ENCODE measurements around the gene MRPL55.

The MRPL55 gene

DNA sequence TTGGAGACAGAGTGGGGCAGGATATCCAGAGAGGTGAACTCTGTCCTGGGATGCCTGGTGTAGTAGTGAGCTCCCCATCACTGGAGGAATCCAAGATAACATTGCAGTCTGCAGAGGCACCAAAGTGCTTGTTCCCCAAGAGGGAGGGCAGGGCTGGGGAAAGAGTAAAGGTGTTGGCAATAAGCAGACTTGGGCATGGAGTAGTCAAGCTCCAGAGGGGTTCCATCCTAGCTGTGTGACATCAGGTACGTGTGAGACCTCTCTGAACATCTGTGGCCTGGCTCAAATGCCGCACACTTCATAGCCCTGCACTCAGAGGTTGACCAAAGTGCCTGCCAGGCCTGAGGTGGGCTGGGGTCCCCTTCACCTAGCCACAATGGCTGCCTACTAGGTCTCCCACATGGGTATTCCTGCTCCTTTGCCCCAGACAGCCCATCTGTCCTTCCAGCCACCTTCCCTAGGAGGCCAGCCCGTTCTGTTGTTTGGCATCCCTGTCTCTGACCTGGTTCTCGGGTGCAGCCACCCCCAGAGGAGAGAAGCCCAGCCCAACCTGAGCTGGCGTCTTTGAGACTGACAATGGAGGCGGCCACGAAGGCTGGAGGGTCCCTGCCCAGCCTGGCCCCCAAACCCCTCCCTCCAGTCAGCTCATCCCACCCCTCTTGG lies 29.4 kb downstream of the MRPL55 start:
- in situ Hi-C loops (cut with HindIII; ENCODE audit: low pct_ligation_motif_present, low pct_unique_long_range_greater_than_20kb, low sequenced_read_pairs) = no loop called here
- no peak for DNase-seq

DNA sequence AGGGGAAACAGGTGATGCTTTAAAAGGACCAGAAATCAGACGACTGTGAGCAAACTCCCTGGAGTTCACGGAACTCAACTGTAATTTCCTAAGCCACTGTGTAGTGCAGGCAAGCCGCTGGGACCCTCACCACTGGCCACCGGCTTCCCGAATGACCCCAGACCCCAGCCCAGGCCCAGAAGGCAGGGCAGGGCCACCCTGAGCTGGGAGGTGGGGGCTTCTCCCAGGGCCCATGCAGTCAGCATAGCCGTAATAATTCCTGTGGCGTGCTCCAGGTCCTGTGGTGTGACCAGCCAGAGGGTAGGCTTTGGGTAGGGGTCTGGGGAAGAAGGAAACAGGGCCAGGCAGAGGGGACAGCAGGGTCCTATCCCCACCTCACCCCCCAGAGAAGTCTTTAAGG lies 30.1 kb downstream of the MRPL55 start:
- no peak for DNase-seq
- in situ Hi-C loops (cut with HindIII; ENCODE audit: low pct_ligation_motif_present, low pct_unique_long_range_greater_than_20kb, low sequenced_read_pairs) = no loop called here

- in situ Hi-C loops (cut with HindIII; ENCODE audit: low pct_ligation_motif_present, low pct_unique_long_range_greater_than_20kb, low sequenced_read_pairs) = no loop called here
- DNase-seq = no peak
These were observed 31.4 kb downstream of the MRPL55 start for GRCh38 chr1:228077565-228078330.

GRCh38 chr1:228076796-228077430 lies 32.2 kb downstream of the MRPL55 start:
- no peak for DNase-seq
- in situ Hi-C loops (cut with HindIII; ENCODE audit: low pct_ligation_motif_present, low pct_unique_long_range_greater_than_20kb, low sequenced_read_pairs) = no loop called here

GRCh38 chr1:228075801-228076271 lies 33.3 kb downstream of the MRPL55 start:
- in situ Hi-C loops (cut with HindIII; ENCODE audit: low pct_ligation_motif_present, low pct_unique_long_range_greater_than_20kb, low sequenced_read_pairs) = no loop called here
- DNase-seq = no peak

DNA sequence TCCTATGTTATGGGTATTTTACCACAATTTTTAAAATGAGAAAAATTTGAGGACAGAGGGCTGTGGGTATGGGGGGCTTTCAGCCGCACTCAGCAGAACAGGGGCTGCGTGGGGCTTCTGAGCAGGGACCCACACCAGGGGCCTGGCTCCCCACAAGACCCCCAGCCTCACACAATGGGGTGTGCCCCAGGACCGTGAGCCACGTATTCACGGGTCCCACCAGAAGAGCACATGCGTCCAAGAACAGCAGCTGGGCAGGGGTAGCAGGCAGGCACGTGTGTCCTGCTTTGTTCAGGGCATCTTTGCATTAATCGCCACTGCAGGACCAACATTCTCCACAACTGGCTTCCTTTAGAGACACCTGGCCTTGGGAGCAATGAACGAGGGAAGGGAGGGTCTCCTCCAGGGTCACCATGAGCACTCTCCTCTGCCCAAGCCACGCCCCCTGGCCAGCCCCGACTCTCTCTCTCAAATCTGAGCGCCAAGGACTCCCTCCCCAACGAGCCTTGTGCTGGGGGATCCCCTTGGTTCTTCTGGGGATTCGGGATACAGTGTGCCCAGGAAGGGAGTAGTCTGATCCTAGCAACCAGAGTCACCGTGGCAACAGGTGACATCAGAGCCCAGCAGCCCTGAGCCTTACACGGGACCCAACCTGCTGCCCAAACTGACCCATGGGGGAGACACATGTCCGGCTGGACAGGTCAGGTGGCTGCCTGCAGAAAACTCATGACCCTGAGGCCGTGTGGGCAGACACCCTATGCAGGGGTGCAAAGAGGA lies 34.0 kb downstream of the MRPL55 start:
- DNase-seq = no peak
- in situ Hi-C loops (cut with HindIII; ENCODE audit: low pct_ligation_motif_present, low pct_unique_long_range_greater_than_20kb, low sequenced_read_pairs) = no loop called here

DNA sequence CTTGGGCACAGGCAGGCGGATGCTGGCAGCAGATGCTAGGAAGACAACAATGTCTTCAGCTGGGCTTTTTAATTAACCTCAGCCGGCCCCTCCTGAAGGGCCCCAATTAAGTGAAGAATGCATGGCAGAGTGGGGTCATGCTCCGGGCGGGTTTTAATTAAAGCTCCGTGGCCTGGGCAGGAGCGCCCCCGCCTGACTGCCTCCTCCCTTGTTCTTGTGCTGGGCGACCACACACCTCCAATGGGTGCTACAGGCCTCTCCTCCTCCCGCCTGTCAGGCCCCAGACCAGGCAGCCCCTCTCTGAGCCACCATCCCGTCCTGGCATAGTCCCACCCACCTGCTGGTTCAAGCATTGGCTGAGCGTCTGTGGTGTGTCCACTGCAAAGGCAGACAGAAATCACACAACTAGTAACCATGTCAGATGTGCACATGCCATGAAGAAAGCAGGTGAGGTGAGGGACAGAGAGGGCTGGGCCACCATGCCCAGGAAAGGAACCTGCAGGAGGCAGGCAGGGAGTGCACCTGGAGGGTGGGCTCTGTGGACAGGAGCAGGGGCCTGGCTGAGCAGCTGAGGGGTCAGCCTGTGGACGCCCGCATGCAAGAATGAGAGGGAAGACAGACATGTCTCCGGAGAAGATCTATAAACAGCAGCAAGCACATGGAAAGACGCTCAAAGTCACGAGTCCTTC lies 35.1 kb downstream of the MRPL55 start:
- in situ Hi-C loops (cut with HindIII; ENCODE audit: low pct_ligation_motif_present, low pct_unique_long_range_greater_than_20kb, low sequenced_read_pairs) = no loop called here
- no peak for DNase-seq

GRCh38 chr1:228073061-228073856 lies 35.8 kb downstream of the MRPL55 start:
- in situ Hi-C loops (cut with HindIII; ENCODE audit: low pct_ligation_motif_present, low pct_unique_long_range_greater_than_20kb, low sequenced_read_pairs) = no loop called here
- DNase-seq = no peak

DNA sequence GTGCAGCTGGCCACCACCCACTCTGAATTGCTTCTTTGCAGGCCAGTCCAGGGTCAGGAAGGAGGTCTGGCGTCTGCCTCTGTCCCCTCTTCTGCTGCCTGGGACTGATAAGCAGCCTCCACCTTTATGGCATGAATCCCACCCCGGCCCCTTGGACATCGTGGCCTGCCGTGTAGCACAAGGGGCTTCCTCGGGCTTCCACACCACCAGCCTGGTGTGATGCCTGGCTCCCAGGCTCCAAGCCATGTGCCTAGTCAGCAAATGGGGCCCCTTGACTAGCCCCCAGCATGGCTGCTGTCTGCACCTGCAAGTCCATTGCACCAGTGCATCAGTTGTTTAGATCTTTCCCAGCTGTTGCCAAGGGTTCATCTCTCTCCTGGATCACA lies 36.4 kb downstream of the MRPL55 start:
- DNase-seq = no peak
- in situ Hi-C loops (cut with HindIII; ENCODE audit: low pct_ligation_motif_present, low pct_unique_long_range_greater_than_20kb, low sequenced_read_pairs) = no loop called here

DNA sequence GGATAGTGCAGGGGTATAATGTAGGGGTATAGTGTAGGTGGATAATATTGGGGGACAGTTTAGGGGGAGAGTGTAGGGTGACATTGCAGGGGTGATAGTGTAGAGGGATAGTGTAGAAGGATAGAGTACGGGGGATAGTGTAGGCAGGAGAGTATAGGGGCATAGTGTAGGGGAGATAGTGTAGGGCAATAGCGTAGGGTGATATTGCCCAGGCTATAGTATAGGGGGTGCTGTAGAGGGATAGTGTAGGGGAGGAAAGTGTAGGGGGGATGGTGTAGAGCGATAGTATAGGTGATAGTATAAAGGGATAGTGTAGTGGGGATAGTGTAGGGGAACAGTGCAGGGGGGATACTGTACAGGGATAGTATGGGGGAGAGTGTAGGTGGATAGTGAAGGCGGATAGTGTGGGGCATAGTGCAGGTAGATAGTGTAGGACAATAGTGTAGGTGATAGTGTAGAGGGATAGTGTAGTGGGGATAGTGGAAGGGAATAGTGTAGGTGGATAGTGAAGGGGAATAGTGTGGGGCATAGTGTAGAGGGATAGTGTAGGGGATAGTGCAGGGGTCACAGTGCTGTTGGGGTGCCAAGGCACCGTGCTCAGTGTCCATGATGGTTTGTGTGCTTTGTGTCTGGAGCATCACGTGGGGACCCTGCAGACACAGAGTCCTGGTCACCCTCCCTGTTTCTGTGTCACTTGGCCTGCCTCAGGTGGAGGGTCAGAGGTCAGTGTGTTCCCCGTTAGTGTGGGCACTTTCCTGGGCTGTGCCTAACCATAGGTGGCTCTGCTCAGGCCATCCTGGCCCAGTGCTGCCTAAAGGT lies 37.1 kb downstream of the MRPL55 start:
- DNase-seq = no peak
- in situ Hi-C loops (cut with HindIII; ENCODE audit: low pct_ligation_motif_present, low pct_unique_long_range_greater_than_20kb, low sequenced_read_pairs) = no loop called here

- in situ Hi-C loops (cut with HindIII; ENCODE audit: low pct_ligation_motif_present, low pct_unique_long_range_greater_than_20kb, low sequenced_read_pairs) = no loop called here
- no peak for DNase-seq
These were observed 38.2 kb downstream of the MRPL55 start for GRCh38 chr1:228070851-228071250.

DNA sequence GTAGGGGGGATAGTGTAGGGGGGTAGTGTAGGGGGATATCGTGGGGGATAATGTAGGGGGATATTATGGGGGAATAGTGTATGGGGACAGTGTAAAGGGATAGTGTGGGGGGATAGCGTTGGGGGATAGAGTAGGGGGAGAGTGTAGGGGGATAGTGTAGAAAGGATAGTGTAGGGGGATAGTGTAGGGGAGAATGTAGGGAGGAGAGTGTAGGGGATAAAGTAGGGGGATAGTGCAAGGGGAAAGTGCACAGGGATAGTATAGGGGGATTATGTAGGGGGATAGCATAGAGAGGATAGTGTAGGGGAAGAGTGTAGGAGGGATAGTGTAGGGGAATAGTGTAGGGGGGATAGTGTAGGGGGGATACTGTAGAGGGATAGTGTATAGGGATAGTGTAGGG lies 38.9 kb downstream of the MRPL55 start:
- DNase-seq = no peak
- in situ Hi-C loops (cut with HindIII; ENCODE audit: low pct_ligation_motif_present, low pct_unique_long_range_greater_than_20kb, low sequenced_read_pairs) = no loop called here

GRCh38 chr1:228068359-228068758 lies 40.7 kb downstream of the MRPL55 start:
- no peak for DNase-seq
- in situ Hi-C loops (cut with HindIII; ENCODE audit: low pct_ligation_motif_present, low pct_unique_long_range_greater_than_20kb, low sequenced_read_pairs) = no loop called here

GRCh38 chr1:228066891-228067654 lies 42.0 kb downstream of the MRPL55 start:
- in situ Hi-C loops (cut with HindIII; ENCODE audit: low pct_ligation_motif_present, low pct_unique_long_range_greater_than_20kb, low sequenced_read_pairs) = no loop called here
- DNase-seq = no peak

DNA sequence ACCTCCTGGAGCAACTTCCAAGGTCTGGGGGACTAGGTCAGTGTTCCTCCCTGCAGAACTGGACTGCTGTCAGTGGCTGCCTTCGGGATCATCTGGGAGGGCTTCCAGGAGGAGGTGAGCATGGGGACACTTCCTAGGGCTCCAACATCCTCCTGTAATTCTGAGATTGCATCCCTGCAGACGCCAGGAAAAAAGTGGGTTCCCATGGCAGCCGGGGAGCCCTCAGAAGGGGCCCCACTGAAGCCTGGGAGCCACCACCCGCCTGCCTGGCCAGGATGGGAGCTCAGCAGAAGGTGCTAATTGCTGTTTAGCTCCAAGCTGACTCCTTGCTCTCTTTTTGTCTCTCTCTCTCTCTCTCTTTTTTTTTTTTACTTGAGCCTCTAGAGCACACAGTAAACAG lies 42.7 kb downstream of the MRPL55 start:
- DNase-seq = no peak
- in situ Hi-C loops (cut with HindIII; ENCODE audit: low pct_ligation_motif_present, low pct_unique_long_range_greater_than_20kb, low sequenced_read_pairs) = no loop called here

DNA sequence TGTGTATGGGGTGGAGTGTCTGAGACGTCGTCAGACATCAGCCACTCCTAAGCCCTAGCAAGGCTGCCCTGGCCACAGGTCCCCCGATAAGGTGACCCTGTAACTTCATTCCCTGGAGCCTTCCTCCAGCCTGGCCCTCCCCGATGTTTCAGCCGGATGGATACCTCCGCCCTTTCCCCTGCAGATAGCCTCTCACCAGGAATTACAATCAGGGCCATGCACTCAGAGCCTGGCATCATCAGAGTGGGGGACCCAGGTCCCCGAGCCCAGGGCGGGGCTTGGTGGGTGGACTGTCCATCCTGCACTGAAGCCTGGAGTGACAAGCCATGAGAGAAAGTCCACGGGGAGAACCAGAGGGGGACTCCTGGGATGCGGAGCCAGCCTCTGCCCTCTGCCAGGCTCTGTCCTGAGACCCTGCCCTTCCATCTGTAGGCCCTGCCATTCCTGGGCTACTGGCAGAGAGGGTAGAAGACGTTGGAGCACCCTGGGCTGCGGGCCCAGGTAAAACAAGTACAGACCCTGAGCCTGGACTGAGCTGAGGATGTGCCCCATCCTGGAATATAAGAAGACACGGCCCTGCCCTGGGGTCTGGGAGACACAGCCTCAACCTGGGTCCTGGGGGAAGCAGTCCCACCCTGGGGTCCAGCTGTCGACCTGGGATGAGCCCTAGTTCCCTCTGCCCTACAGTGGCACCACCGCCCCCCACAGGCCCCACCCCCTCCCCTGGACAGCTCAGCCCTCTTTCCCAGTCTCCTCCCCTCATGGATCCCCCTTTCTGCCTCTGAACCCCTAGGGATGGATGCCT lies 43.4 kb downstream of the MRPL55 start:
- in situ Hi-C loops (cut with HindIII; ENCODE audit: low pct_ligation_motif_present, low pct_unique_long_range_greater_than_20kb, low sequenced_read_pairs) = no loop called here
- DNase-seq = no peak
